ENCODE results near the gene CDHR2. TPM values are rescaled to one million over a fixed set of nuclear protein-coding genes. Genes with fewer than 3 reads are reported as not detected.

The CDHR2 gene
- total and polyA plus RNA-seq, 2 of the 13 experiments (the other 11 are each of a cell fraction or from before 2014, with no cell fraction given) = 17.9 to 20.9 TPM

- TF ChIP-seq, protein P1, sequence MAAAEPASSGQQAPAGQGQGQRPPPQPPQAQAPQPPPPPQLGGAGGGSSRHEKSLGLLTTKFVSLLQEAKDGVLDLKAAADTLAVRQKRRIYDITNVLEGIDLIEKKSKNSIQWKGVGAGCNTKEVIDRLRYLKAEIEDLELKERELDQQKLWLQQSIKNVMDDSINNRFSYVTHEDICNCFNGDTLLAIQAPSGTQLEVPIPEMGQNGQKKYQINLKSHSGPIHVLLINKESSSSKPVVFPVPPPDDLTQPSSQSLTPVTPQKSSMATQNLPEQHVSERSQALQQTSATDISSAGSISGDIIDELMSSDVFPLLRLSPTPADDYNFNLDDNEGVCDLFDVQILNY (CRISPR knock-in tag; conservative IDR thresholded peaks at IDR 0.05) = no peak
- TF ChIP-seq SMAD9 (CRISPR knock-in tag; IDR thresholded peaks at IDR 0.05) (no peak), HDAC6 (IDR thresholded peaks at IDR 0.05; ENCODE audit: low read depth, low read length) (no peak), ZNF678 (CRISPR knock-in tag; IDR thresholded peaks at IDR 0.05) (no peak), ZNF629 (CRISPR knock-in tag; conservative IDR thresholded peaks at IDR 0.05) (no peak), ZNF33B (CRISPR knock-in tag; IDR thresholded peaks at IDR 0.05) (peak; percentile 23; the same call in 1 of the 2 replicates), STAG1 (CRISPR knock-in tag; IDR thresholded peaks at IDR 0.05) (no peak), ZNF614 (CRISPR knock-in tag; IDR thresholded peaks at IDR 0.05; ENCODE audit: borderline replicate concordance) (no peak), ZNF75D (CRISPR knock-in tag; IDR thresholded peaks at IDR 0.05; ENCODE audit: borderline replicate concordance) (no peak), CENPT (CRISPR knock-in tag; IDR thresholded peaks at IDR 0.05; ENCODE audit: low read depth) (no peak), ARID2 (CRISPR knock-in tag; IDR thresholded peaks at IDR 0.05; ENCODE audit: borderline replicate concordance) (no peak), KLF13 (CRISPR knock-in tag; IDR thresholded peaks at IDR 0.05) (no peak), ZNF563 (CRISPR knock-in tag; IDR thresholded peaks at IDR 0.05) (peak; percentile 59; the same call in 1 of the 2 replicates), HOMEZ (CRISPR knock-in tag; IDR thresholded peaks at IDR 0.05; ENCODE audit: low read depth) (no peak), RNF2 (conservative IDR thresholded peaks at IDR 0.05; ENCODE audit: low read depth) (no peak)
- TF ChIP-seq, protein P2, sequence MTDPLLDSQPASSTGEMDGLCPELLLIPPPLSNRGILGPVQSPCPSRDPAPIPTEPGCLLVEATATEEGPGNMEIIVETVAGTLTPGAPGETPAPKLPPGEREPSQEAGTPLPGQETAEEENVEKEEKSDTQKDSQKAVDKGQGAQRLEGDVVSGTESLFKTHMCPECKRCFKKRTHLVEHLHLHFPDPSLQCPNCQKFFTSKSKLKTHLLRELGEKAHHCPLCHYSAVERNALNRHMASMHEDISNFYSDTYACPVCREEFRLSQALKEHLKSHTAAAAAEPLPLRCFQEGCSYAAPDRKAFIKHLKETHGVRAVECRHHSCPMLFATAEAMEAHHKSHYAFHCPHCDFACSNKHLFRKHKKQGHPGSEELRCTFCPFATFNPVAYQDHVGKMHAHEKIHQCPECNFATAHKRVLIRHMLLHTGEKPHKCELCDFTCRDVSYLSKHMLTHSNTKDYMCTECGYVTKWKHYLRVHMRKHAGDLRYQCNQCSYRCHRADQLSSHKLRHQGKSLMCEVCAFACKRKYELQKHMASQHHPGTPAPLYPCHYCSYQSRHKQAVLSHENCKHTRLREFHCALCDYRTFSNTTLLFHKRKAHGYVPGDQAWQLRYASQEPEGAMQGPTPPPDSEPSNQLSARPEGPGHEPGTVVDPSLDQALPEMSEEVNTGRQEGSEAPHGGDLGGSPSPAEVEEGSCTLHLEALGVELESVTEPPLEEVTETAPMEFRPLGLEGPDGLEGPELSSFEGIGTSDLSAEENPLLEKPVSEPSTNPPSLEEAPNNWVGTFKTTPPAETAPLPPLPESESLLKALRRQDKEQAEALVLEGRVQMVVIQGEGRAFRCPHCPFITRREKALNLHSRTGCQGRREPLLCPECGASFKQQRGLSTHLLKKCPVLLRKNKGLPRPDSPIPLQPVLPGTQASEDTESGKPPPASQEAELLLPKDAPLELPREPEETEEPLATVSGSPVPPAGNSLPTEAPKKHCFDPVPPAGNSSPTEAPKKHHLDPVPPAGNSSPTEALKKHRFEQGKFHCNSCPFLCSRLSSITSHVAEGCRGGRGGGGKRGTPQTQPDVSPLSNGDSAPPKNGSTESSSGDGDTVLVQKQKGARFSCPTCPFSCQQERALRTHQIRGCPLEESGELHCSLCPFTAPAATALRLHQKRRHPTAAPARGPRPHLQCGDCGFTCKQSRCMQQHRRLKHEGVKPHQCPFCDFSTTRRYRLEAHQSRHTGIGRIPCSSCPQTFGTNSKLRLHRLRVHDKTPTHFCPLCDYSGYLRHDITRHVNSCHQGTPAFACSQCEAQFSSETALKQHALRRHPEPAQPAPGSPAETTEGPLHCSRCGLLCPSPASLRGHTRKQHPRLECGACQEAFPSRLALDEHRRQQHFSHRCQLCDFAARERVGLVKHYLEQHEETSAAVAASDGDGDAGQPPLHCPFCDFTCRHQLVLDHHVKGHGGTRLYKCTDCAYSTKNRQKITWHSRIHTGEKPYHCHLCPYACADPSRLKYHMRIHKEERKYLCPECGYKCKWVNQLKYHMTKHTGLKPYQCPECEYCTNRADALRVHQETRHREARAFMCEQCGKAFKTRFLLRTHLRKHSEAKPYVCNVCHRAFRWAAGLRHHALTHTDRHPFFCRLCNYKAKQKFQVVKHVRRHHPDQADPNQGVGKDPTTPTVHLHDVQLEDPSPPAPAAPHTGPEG (CRISPR knock-in tag; IDR thresholded peaks at IDR 0.05) = no peak
- TF ChIP-seq, protein P3, sequence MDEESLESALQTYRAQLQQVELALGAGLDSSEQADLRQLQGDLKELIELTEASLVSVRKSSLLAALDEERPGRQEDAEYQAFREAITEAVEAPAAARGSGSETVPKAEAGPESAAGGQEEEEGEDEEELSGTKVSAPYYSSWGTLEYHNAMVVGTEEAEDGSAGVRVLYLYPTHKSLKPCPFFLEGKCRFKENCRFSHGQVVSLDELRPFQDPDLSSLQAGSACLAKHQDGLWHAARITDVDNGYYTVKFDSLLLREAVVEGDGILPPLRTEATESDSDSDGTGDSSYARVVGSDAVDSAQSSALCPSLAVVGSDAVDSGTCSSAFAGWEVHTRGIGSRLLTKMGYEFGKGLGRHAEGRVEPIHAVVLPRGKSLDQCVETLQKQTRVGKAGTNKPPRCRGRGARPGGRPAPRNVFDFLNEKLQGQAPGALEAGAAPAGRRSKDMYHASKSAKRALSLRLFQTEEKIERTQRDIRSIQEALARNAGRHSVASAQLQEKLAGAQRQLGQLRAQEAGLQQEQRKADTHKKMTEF (CRISPR knock-in tag; IDR thresholded peaks at IDR 0.05) = no peak
Observed at GRCh38 chr5:176541338-176542134, 7.6 kb upstream of the CDHR2 start (continued).

All from HepG2 (cell line).